Lower leg skin (tissue), 4 donors: Measurements from ENCODE around the gene CD274. TPM values are rescaled to one million over a fixed set of nuclear protein-coding genes. Genes with fewer than 3 reads are reported as not detected.
"Not testable (repeated sequence)": the region's sequence is repeated elsewhere in the genome, so short reads cannot be mapped to it uniquely, and the experiment has no call there.

Experiments used
- DNase-seq, 2 donors: peaks; one replicate each; pipeline ENCODE4 v3.0.0-alpha.2; 2019; ENCODE audit warnings: low spot score in 2 of 2
- H3K4me3 ChIP-seq: fragments of 200-600 bp; sonication (generic); 2 replicates; pipeline ENCODE4 v1.5.1; 2017; ENCODE audit warnings: mild to moderate bottlenecking, low read depth; ENCODE audit not compliant: poor library complexity, severe bottlenecking
- CTCF ChIP-seq, 3 donors: fragments of 450-650 bp; IDR thresholded peaks; one replicate each; pipeline ENCODE4 v1.5.1; 2016; ENCODE audit warnings: antibody characterized with exemption in 3 of 3, mild to moderate bottlenecking in 3 of 3, moderate library complexity in 2 of 3
- POLR2A ChIP-seq, 2 donors: fragments of 450-650 bp; IDR thresholded peaks; one replicate each; pipeline ENCODE4 v1.6.1; 2016 to 2017; ENCODE audit warnings: antibody characterized with exemption in 2 of 2, mild to moderate bottlenecking in 1 of 2, moderate library complexity in 1 of 2
- WGBS, 2 donors: methylation state at CpG; one replicate each; pipeline ENCODE4 v1.1.5; 2018; 5-methylcytosine and 5-hydroxymethylcytosine counted together
- intact Hi-C: fragments of 100-400 bp; cut with DNase I; formaldehyde crosslinking; loops from one replicate; pipeline ENCODE4 v1.15.0; 2023; ENCODE audit warnings: low total_unique reads
- total RNA-seq, 4 donors: library from RNA; depleted of rRNA; stranded (reverse); fragments of >200 nt; gene quantifications; one replicate each; pipeline ENCODE4 v1.1.0, GENCODE V29; 2016

Gene CD274
- total RNA-seq, 4 donors from 2014 or later, result 0.08 to 1.5 (median 0.50) TPM

DNA sequence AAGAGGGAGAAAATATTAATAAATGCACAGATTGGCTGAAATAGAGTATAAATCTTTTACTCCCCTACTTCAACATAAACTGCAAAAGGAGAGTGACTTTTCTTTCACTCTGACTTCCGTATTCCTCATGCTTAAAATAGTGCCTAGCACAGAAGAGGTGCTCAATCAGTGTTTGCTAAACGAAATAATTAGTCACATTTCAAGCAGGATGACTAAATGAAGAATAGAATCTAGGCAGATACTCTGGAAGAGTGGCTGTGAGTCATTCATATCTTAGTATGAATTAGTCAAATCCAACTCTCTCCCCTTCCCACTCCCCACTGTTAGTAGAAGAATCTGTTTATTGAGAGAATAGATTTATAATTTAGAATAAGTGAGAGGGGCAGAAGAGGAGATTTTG, 4.8 kb downstream of the CD274 start:
- DNase-seq, result no peak
- H3K4me3 ChIP-seq, result no peak overlapping the region
- WGBS, 2 donors, result 47 to 56% methylated on average over 2 of the region's 2 CpGs
- TF ChIP-seq CTCF (IDR thresholded peaks at IDR 0.05), result no peak
- TF ChIP-seq POLR2A (IDR thresholded peaks at IDR 0.05), result no peak
- intact Hi-C loops, result no loop called here

DNA sequence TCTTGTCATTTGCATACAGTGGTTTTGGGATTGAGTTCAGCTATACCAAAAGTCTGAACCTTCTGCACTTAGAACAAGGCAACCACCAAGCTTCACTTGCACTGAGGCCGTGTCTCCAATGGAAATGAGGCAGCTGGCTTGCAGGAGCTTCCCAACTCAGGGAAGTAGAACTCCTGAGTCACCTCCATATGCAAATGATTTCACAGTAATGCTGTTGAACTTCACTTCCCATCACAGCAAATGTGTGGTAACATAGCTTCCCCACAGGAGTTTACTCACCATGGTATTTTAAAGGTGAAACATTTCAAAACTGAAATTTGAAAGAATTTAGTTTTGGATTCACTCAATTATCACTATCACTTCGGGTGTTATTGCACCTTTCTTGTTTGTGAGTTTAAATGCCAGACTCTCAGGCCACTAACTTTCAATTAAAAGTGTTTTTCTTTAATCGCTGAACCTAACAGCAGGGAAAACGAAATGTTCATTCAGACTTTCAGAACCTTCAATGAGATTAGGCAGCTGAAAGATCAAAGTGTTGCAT, 9.0 kb downstream of the CD274 start:
- TF ChIP-seq CTCF (IDR thresholded peaks at IDR 0.05) (no peak), POLR2A (IDR thresholded peaks at IDR 0.05) (no peak)
- no peak for DNase-seq
- intact Hi-C loops, result no loop called here
- WGBS, 2 donors, result 74 to 84% methylated on average over 4 of the region's 4 CpGs
- no peak overlapping the region for H3K4me3 ChIP-seq

DNA sequence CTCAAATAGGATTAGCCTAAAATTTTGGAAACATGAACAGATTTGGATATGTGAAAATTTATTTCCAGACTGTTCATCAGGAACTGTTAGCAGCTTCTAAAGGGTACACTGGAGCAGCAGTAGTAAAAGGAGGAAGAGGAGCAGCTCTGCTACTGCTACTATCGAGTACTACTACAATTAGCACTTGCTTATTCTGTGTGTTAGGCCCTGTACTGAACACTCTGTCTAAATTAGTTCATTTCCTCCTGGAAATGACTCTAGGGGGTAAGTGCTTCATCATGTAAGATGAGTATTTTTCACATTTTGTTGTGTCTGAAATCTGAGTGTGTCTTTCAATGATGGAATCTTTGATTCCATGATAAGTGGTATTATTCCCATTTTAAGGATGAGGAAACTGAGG, 9.8 kb downstream of the CD274 start:
- intact Hi-C loops, result no loop called here
- 71 to 72% methylated on average over 1 of the region's 1 CpG for whole genome bisulfite sequencing, 2 donors
- DNase-seq, result no peak
- no peak overlapping the region for H3K4me3 ChIP-seq
- no peak for TF ChIP-seq POLR2A (IDR thresholded peaks at IDR 0.05)
- no peak for TF ChIP-seq CTCF (IDR thresholded peaks at IDR 0.05)

DNA sequence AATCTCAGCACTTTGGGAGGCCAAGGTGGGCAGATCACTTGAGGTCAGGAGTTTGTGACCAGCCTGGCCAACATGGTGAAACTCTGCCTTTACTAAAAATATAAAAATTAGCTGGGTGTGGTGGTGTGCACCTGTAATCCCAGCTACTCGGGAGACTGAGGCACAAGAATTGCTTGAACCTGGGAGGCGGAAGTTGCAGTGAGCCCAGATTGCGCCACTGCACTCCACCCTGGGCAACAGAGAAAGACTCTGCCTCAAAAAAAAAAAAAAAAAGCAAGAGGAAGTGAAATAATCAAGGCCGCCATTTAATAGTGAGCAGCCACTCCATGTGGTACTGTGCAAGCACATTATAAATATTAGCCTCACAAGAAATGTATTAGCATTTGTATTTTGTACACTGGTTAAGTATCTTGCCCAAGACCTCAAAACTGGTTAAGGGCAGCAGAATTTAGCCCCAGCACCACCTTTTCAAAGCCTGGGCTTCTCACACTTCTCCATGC, 14.5 kb downstream of the CD274 start:
- H3K4me3 ChIP-seq, DNase-seq, intact Hi-C loops: not testable (repeated sequence)
- 72 to 88% methylated on average over 4 of the region's 4 CpGs for WGBS, 2 donors

DNA sequence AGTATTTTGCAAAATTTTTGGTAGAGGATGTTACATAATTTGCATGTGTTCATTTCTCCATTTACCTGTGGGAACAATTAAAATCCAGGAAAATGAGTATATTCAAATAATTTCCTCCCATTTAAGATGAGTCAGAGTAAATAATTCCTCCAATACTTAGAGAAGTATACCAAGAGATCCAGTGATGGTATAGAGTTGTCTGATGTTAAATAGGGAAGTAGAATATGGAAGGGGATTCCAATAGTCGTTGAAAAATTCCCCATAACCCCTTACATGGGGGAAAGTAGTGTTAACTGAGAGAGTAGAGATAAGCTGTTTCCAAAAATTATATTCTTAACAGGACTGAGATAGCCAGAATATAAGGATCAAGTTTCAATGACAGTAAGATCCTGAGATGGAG, 15.7 kb downstream of the CD274 start:
- intact Hi-C loops, result no loop called here

DNA sequence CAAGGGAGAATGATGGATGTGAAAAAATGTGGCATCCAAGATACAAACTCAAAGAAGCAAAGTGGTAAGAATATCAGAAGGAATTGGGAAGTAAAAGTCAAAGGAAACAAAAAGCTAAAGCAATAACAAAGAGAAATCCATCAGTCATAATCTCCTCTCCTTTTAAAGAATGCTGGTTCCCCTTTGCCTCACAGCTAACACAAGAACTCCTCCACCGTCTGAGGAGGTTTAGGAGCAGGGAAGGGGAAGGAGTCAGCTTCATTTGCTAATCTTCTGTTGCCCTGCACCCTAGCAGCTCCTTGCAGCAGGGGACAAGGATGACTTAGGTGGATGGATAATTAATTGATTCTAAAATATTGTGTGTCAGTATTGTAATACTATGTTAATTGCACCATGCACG, 16.4 kb downstream of the CD274 start:
- no peak for TF ChIP-seq CTCF (IDR thresholded peaks at IDR 0.05)
- no peak for TF ChIP-seq POLR2A (IDR thresholded peaks at IDR 0.05)
- no peak for DNase-seq
- 67 to 91% methylated on average over 2 of the region's 2 CpGs for WGBS, 2 donors
- H3K4me3 ChIP-seq, result no peak overlapping the region
- intact Hi-C loops, result no loop called here

More for the DNA sequence above, 15.7 kb downstream of the CD274 start:
- 80 to 83% methylated on average over 1 of the region's 1 CpG for WGBS, 2 donors
- no peak for TF ChIP-seq POLR2A (IDR thresholded peaks at IDR 0.05)
- no peak for TF ChIP-seq CTCF (IDR thresholded peaks at IDR 0.05)
- no peak overlapping the region for H3K4me3 ChIP-seq
- no peak for DNase-seq
